K562 (cell line): ENCODE measurements around the gene ZMYND19. TPM values are rescaled to one million over a fixed set of nuclear protein-coding genes. Genes with fewer than 3 reads are reported as not detected.

Source experiments
- MAZ ChIP-seq, 2 experiments: fragments of 450-650 bp in 1 of 2; sonication (generic) in 1 of 2; formaldehyde crosslinking; IDR thresholded peaks in 1 of 2; conservative IDR thresholded peaks in 1 of 2; 2 replicates each; pipeline versions ENCODE4 v1.4.0 to v1.5.0; 2020; ENCODE audit warnings: mild to moderate bottlenecking in 1 of 2, missing genetic modification reagents in 1 of 2
- MITF ChIP-seq: IDR thresholded peaks from 2 replicates; pipeline ENCODE4 v1.6.1; 2014; ENCODE audit warnings: antibody characterized with exemption
- MTF1 ChIP-seq: fragments of 250-450 bp; sonication (Bioruptor Pico); IDR thresholded peaks from 2 replicates; pipeline ENCODE4 v1.9.0; 2021; ENCODE audit warnings: moderate library complexity, mild to moderate bottlenecking, inconsistent platforms, borderline replicate concordance
- MYNN ChIP-seq, 2 experiments: sonication (generic); formaldehyde crosslinking in 1 of 2; IDR thresholded peaks; 2 replicates each; pipeline versions ENCODE4 v1.5.0 to v1.6.1; 2016 to 2020; ENCODE audit warnings: antibody characterized with exemption in 1 of 2, missing genetic modification reagents in 1 of 2
- RAD51 ChIP-seq: fragments of 450-650 bp; IDR thresholded peaks from 2 replicates; pipeline ENCODE4 v1.7.1; 2016; ENCODE audit warnings: low read depth, mild to moderate bottlenecking, borderline replicate concordance
- SAP30 ChIP-seq: fragments of 200-600 bp; sonication (generic); IDR thresholded peaks from 2 replicates; pipeline ENCODE4 v1.6.1; 2012; ENCODE audit warnings: borderline replicate concordance, low read depth, mild to moderate bottlenecking, moderate library complexity, low read length, control low read depth, inconsistent platforms; ENCODE audit not compliant: insufficient read depth, poor library complexity, severe bottlenecking
- SIN3A ChIP-seq, 2 experiments: fragments of 150-350 bp in 1 of 2; IDR thresholded peaks; 2 replicates each; pipeline ENCODE4 v1.6.1; 2011 to 2016; ENCODE audit warnings: borderline replicate concordance in 2 of 2, low read depth in 2 of 2, low read length in 2 of 2, mild to moderate bottlenecking in 2 of 2, moderate library complexity in 2 of 2; ENCODE audit not compliant: control insufficient read depth in 1 of 2
- SREBF1 ChIP-seq: fragments of 150-350 bp; IDR thresholded peaks from 2 replicates; pipeline ENCODE4 v1.6.1; 2014; ENCODE audit warnings: antibody characterized with exemption, low read depth, low read length, borderline replicate concordance
- VEZF1 ChIP-seq: fragments of 200-800 bp; sonication (Bioruptor generic); IDR thresholded peaks from 2 replicates; pipeline ENCODE4 v1.6.1; 2017; ENCODE audit warnings: missing genetic modification characterization, missing compliant biosample characterization
- ZBTB8A ChIP-seq: fragments of 450-650 bp; IDR thresholded peaks from 2 replicates; pipeline ENCODE4 v1.6.1; 2018; ENCODE audit warnings: mild to moderate bottlenecking, moderate library complexity; ENCODE audit not compliant: partially characterized antibody
- ZFP30 ChIP-seq: fragments of 250-450 bp; sonication (Bioruptor Pico); IDR thresholded peaks from 2 replicates; pipeline ENCODE4 v1.8.0; 2022; ENCODE audit warnings: moderate library complexity, mild to moderate bottlenecking, inconsistent platforms, borderline replicate concordance
- ZNF280A ChIP-seq: fragments of 450-650 bp; IDR thresholded peaks from 2 replicates; pipeline ENCODE4 v1.6.1; 2018; ENCODE audit warnings: mild to moderate bottlenecking, low read depth; ENCODE audit not compliant: partially characterized antibody
- polyA plus RNA-seq, 8 experiments: library from polyadenylated mRNA; depleted of rRNA in 4 of 8; stranded (reverse) in 5 of 8; unstranded in 3 of 8; fragments of >200 nt; fragmentation: Nextera tagmentation in 2 of 8; fragmentation: Illumina TruSeq in 1 of 8; extraction: Ambion mirVana in 2 of 8; extraction: Trizol in 1 of 8; gene quantifications; 2 replicates each; pipeline versions ENCODE4 v1.2.1 to v1.2.3, GENCODE V29; 2011 to 2014; ENCODE audit warnings: inconsistent platforms in 1 of 8, missing spikeins in 1 of 8
- total RNA-seq, 7 experiments: library from RNA; depleted of rRNA in 6 of 7; stranded (reverse); fragments of >200 nt in 6 of 7; fragmentation: Illumina TruSeq in 2 of 7; extraction: Trizol in 2 of 7; gene quantifications; 2 replicates each; pipeline versions ENCODE4 v1.2.1 to v1.2.3, GENCODE V29; 2011 to 2021; ENCODE audit warnings: low replicate concordance in 1 of 7
- TF ChIP-seq, protein P1 (sequence below): fragments of 250-450 bp; sonication (Bioruptor Pico); IDR thresholded peaks from 2 replicates; pipeline ENCODE4 v1.5.0; 2020; ENCODE audit warnings: mild to moderate bottlenecking

Gene ZMYND19
- total and polyA plus RNA-seq, 9 of the 15 experiments (the other 6 are each of a cell fraction or from before 2014, with no cell fraction given), result 1.0 to 86.7 (median 44.0) TPM

DNA sequence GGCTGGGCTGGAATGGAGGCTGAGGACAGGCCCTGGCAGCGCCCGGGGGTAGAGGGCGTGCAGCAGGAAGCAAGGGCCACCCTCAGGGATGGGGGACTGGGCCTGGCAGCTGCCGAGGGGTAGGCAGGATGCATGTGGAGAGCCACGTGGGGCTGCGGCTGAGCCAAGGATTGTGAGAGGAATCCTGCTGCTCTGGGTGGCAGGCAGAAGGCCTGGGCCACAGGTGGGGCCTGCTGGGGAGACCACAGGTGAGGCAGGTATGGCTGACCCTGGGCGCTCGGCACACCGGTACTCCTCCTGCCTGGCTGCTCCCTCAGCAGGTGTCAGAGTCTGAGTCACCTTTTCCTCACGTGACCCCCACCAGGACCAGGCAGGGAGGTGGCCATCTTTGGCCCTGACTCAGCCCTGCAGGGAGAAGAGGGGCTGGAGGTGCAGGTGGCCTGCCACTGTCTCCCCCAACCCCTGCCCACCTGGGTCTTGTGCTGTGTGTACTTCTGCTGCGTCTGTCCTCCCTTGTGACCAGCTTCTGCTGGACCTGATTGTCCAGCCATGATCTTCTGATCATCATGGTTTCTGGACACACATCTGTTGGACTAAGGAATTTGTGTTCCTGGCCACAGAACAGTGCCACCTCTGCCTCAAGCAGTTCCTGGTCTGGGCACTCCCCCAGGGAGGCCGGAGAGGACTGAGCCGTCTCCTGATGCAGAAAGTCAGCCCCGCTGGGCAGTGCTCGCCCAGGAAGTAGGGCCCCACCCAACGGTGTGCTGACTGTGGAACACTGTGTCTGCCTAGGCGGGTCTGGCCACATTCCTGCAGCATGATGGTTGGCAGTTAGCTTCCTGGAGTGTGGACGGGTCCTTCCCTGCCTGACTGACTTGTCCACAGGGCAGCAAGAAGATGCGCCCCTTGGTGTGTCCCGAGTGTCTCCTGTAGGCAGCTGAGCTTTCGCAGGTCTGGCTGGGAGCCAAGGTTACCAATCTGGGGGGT lies 21.6 kb upstream of the ZMYND19 start (continued):
- TF ChIP-seq ZNF280A, result no peak
- no peak for TF ChIP-seq SREBF1
- TF ChIP-seq, protein P1, sequence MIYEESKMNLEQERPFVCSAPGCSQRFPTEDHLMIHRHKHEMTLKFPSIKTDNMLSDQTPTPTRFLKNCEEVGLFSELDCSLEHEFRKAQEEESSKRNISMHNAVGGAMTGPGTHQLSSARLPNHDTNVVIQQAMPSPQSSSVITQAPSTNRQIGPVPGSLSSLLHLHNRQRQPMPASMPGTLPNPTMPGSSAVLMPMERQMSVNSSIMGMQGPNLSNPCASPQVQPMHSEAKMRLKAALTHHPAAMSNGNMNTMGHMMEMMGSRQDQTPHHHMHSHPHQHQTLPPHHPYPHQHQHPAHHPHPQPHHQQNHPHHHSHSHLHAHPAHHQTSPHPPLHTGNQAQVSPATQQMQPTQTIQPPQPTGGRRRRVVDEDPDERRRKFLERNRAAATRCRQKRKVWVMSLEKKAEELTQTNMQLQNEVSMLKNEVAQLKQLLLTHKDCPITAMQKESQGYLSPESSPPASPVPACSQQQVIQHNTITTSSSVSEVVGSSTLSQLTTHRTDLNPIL (CRISPR knock-in tag), result no peak
- TF ChIP-seq SIN3A (IDR thresholded peaks at IDR 0.05; ENCODE audit: borderline replicate concordance in 2 of 2, control insufficient read depth in 1 of 2, low read depth in 2 of 2, low read length in 2 of 2), result no peak
- TF ChIP-seq ZFP30 (CRISPR knock-in tag), result no peak
- TF ChIP-seq MTF1, result no peak
- no peak for TF ChIP-seq ZBTB8A
- TF ChIP-seq MAZ (CRISPR knock-in tag; conservative IDR thresholded peaks at IDR 0.05 in 1 of 2, IDR thresholded peaks at IDR 0.05 in 1 of 2), result no peak
- no peak for TF ChIP-seq MITF
- peak; percentile 71 for TF ChIP-seq RAD51
- TF ChIP-seq MYNN (IDR thresholded peaks at IDR 0.05), result 0 out of 2 replicates have a peak, but pooled peaks have one; percentile 16
- no peak for TF ChIP-seq MYNN (CRISPR knock-in tag; IDR thresholded peaks at IDR 0.05)
- no peak for TF ChIP-seq SAP30
- TF ChIP-seq VEZF1 (CRISPR knock-in tag), result no peak
